ENCODE data around the gene FEZF2.

The FEZF2 gene

GRCh38 chr3:62373215-62373614, at the start of gene FEZF2:
FEZF2 (minus strand) TSS chr3:62373550; CDS start chr3:62372868, 682 bp downstream.
- no peak for DNase-seq

GRCh38 chr3:62421207-62421606, 47.9 kb upstream of the FEZF2 start:
- DNase-seq: no peak

GRCh38 chr3:62416144-62416543, 42.8 kb upstream of the FEZF2 start:
- no peak for DNase-seq

DNA sequence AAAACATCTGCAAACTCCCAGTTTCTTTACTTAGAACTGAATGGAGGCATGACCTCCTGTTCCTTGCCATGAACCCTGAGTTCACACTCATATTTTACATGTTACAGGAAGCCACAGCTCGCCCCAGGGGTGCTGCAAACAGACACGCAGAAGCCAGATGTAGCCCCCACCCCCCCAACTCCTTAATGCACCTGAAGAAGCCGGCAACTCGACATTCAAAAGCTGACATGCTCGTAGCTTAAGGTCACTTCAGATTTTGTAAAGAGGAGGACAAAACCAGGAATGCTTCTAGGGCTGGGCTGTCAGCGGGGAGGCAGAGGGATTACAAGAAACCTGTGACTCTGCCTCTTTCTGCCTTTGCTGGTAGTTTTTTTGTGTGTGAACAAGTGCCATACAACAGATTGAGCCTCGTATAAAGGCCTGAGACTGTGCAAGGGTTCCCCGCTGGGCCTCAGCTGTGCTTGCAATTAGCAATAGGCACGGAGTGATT, 42.0 kb upstream of the FEZF2 start:
- no peak for DNase-seq

- DNase-seq: no peak
Observed at GRCh38 chr3:62414786-62415185, 41.4 kb upstream of the FEZF2 start.

DNA sequence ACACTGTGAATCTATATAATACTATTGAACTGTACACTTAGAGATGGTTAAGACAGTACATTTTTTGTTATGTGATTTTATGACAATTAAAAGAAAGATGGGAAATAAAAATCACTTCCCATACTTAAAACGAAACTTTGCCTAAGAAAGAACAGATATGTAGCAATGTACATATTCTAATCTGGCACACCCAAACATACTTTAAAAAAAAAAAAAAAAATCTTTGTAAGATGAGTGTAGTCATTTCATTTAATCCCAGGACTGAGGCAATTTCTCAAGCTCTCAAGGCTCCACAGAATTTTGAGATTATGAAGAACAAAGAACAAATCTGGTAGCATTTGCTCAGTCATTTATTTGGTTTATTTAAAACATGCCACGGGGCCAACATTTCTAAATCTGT, 40.3 kb upstream of the FEZF2 start:
- DNase-seq: no peak

- DNase-seq: no peak
Observed at GRCh38 chr3:62406945-62407344, 33.6 kb upstream of the FEZF2 start.

DNA sequence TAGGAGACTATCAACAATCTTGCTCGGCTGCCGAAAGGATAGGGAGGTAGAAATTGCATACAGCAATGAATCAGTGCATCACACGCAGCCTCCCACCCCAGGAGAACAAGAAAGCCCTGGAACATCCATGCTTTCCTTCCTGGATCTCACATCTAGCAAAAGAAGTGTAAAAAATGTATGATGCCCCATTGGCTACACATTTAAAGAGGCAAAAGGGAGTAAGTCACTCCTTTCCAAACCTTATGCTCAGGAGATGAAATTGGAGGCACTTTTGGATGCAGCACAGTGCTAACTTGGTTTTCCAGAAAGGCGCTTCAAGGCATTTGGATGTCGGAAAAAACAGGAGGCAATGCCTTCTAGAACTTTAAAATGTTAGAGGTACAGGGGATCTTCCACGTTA, 32.2 kb upstream of the FEZF2 start:
- DNase-seq: no peak

DNA sequence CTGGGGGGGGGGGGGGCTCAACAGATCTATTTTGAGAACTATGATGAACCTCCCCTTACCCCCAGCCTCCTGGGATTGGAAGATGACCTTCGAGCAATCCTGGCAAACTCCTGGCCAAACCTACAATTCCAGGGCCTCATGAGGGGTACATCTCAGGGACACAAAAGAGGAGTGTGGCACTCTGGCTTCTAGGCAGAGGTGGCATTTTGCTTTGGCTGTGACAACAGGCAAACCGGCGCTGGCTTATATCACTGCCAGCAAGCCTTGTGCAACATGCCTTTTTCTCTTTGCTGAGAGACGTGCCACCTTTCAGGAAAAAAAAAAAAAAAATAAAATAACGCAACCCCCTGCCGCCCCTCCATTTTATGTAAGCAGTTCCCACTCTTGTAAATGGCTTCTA, 31.8 kb upstream of the FEZF2 start:
- DNase-seq: no peak

DNA sequence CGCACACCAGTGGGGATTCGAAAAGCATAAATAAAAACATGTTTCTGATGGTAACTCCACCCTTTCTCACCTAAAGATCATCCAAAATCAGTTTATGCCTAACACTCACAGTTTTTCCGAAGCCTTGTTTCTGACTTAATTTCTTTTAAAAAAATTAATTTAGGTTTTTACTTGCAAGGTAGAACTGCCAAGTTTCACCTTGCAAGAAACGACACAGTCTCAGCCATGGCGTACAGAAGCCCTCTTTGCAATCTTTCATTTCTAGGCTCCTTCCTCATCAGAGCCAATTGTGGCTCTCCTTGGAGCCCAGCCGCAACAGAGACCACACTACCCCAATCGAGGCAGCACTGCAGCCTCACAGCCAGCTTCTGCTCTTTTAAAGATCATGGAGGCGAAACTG, 31.0 kb upstream of the FEZF2 start:
- no peak for DNase-seq

DNA sequence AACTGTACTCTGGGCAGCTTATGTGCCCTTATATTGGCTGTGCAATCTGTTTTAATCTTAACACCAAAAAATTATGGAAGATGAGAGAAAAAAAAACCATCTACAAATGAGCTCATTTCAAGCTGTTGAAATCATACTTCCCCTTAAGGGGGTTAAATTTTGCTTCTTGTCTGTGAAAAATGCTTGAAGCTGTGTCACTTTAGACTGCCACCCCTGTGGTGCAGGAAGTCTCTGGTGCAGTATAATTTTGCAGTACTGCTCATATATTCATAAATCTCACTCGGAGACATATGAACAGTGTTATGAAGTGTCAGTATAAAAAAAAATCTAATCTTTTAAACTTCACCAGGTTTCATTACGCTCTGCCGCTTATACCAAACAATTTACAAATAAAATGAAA, 30.4 kb upstream of the FEZF2 start:
- DNase-seq: no peak

DNA sequence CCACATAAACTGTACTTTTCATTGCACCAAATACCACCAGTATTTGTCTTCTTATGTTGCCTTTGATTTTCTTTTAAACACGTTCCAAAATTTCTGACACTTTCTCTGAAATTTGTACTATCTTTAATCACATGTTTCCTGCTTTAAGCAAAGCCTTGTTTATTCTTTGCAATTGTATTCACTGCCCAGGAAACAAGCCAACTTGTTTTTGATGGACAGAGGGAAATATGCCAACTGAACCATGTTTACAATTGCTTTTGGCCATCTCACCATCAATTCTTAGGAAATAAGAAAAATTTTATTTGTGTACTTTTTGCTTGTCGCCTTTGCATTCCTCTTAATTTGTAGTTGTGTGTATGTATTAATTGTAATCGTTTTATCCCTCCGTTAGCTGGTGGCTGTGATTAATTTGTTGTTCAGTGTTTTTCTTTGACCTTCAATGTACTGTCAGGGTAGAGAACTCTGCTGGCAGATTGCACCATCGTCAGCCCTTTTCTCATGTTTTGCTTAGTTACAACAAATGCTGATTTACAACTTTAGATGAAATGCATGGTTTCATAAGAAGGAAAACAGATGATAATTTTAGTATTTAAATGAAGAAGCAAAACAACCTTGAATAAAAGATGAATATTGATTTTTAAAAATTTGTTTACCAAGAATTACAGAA, 19.4 kb upstream of the FEZF2 start:
- no peak for DNase-seq

DNA sequence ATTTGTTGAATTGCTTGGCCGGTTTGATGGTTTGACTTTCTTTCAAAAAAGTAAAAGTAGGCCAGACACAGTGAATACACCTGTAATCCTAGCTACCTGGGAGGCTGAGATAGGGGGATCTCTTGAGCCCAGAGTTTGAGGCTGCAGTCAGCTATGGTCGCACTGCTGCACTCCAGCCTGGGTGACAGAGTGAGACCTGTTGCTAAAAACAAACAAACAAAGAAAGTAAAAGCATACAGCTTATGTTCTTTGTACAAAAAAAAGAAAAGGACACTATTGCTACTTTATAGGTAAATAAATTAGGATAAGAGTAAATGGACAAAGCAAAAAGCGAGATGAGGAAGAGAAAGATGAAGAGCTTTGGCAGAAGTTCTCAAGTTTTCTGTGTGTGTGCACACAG, 13.9 kb upstream of the FEZF2 start:
- DNase-seq: no peak

DNA sequence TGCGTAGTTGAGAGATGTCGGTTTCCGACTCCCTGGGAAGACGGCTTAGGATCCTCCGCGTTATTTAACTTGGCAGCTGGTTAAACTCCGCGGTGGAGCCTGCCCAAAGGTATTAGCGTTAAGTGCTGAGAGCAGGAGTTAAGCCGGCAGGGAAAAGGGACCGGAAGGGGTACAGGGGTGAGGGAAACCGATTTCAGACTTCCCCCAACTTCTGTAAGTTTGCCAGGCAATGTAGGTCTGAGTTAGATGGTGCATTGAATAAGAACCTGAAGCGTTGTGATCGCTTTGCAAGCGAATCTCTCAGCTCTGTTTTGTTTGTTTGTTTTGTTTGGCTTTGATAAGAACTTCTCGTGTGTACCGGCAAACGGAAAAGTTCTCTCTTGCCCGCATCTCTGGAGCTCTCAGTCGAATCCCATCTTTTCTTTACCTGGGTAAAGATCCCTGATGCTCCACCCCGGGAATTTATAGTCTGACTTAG, 6.0 kb upstream of the FEZF2 start:
- DNase-seq: no peak

DNA sequence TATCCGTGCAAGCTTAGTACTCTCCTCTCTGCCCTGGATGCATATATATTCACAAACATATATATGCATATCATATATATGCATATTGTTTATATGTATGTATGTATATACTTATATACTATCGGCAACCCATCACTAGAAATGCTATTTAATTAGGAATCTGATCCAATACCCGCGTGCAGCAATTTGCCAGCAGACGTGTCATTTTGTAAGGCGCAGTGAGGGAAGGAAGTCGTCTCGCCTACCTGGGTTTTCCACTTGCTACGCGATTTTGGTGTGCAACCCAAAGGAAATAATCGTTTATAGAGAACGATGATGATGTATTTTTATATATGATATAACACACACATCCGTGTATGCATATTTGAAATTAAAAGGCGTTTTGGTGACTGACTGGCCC, 5.6 kb upstream of the FEZF2 start:
- DNase-seq: no peak

- DNase-seq: no peak
Observed at GRCh38 chr3:62378311-62378789, 5.0 kb upstream of the FEZF2 start.

DNA sequence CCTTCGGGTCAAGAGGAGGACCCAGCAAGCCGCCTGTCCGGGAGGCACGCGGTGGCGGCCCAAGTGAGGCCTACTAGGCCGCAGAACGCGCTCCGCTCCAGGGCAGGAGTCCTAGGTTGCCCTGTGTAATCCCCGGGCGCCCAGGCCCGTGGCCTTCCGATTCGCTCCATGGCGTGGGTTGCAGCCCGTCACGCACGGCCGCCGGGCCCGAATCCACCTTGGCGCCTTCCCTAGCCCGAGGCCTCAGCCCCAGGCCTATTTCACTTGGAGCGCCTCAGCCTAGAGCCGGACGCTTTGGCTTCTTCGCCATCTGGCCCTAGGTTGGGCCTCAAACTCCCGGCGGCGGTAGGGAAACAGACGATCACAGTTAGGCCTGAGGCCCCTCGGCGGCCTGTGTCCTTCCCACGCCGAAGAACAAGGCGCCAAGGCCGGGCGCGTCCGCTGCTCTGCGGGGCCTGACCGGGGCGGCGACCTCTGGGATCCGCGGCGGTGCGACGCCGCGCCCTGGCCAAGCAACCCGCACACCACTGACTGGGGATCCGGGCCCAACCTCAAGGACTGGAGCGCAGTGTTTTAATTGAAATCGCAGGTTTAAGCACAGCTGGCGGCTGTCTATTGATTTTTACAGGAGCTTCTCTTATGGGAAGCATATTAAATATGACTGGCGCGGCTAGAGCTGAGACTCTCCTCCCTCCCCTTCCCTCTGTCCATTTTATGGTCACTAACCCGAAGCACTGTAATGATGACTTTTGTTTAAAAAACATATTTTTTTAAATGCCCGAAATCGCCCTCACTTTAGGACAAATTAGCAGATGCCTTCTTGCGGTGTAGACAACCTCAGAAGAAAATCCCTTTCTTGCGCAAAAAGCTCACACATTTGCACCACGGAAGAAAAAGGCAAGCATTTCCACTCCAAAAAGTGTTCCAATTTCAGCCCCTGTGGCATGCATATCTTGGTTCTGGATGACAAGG, 3.8 kb upstream of the FEZF2 start:
- DNase-seq: no peak

GRCh38 chr3:62376454-62376720, 3.0 kb upstream of the FEZF2 start:
- no peak for DNase-seq

DNA sequence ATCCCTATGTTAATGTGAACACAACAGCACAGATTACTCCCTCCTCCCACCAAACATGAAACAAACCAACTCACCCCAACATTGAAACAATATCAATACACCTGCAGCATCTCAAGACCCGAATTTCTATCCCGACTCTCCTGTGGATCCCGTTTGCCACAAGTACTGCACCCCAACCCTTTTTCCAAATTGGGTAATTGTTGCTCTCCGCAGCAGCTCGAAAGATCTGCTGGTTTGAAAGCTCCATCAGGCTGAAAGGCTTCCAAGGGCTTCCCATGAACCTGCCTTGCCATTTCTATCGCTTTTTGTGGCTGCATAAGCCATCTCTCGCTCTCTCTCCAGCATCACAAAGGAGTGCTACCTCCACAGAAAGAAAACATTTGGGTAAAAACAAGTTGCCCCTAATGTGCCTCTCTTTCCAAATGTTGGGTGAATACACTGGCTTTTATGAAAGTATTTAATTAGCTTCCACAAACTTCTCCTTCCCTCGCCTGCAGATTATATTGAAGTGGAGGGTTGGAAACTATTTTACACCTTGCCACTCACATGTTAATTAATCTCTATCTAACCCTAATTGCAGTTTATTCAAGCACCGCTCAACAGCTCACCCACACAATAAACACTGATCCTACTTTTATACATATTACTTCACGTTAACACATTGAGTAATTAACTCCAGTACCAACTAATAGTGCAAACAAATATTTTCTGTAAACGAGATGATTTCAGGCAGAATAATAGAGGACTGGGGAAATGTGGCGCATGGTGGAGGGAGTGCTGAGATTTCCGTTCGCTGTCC, 2.5 kb upstream of the FEZF2 start:
- DNase-seq: no peak

DNA sequence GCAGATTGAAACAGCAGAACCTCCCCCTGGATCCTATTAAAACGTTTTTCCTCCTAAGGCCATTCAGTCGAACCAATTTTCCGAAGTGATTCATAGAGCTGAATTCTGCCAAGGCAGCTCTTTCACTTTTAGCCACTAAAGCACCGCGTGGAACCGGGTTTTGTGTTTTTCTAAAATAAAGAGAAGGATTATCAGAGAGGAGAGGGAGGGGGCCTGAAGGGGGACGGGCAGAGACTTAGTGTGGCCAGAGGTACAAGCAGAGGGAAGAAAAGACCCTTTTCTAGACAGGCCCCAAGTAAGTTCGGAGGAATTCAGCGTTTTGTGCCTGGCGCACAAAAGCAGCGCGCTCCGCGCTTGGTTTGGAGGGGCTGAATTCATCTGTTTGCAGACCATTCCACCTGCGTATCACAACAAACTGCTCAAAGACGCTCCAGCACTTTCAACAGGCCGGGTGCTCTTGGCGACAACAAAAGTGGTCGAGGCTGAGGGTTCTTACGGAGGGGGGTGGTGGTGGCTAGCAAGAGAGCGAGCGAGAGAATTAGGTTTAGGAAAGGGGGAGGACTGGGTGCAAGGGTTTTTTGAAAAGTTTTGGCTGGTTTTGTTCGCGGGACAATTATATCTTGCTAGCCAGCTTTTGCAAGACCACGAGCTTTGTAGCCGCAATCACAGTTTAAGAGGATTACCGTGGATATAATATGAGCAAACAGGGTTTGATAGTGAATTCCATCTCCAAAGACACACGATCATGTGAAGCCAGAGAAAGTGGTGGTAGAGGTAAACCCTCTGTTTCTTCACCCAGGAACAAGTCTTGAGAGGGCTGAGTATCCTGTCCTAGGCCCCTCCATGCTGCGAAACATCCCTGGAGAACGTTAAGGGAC, 1.2 kb upstream of the FEZF2 start:
- DNase-seq: no peak

DNA sequence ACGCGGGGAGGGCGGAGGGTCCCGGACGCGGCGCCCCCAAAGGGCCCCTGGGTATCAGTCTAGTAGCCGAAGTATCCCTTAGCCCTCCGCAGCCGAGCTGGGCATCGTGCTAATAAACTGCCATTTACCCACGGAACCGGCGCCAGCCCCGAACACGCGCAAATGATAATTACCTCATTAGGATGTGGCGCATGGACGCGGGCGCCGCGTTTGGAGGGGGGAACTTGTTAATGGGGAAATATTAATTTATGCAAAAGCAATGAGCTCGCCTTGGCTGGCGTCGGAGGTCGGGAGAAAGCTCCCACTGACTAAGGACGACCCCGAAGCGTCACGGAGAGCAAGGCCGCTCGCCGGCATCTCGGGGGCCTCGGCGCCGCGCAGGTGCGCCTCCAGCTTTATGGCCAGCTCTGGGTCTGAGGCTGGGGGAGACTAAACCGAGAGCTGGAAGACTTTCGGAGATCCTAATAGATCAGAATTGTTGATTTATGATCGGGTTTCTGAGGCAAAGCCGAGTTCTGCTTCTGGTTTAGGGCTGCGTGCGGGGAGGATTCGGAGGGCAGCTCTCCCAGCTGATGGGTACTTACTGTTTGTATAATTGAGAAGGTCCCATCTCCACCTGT, 474 bp upstream of the FEZF2 start:
- no peak for DNase-seq

DNA sequence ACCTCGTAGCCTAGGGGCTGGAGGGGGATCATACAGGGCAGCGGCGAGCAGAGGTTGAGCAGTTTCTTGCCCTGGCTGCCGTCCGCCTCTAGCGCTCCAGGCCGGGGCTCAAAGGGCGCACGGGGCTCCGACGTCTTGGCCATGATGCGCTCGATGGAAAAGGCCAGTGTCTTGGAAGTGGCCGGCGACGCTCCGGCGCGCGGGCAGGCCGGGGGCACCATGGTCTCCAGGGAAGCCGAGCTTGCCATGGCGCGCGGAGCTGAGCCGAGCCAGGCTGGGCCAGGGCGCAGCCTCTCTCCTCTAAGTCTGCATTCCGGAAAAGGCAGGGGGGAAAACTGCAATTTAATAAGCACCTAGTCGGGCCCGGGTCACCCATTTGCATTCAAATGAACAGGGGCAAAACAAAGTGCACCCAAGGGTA, 719 bp downstream of the FEZF2 start:
- no peak for DNase-seq
